Panc1 (cell line): Measurements from ENCODE around the gene DCANP1. TPM values are rescaled to one million over a fixed set of nuclear protein-coding genes. Genes with fewer than 3 reads are reported as not detected.

Experiments
- ATAC-seq: fragments of 200-7000 bp; cut with Tn5 transposase; 2 replicates; pipeline ENCODE4 v1.9.1; 2020; ENCODE audit warnings: mild to moderate bottlenecking, moderate library complexity
- BruUV-seq: library from RNA; stranded (reverse); fragments of 400-500 nt; replicated peaks from 2 replicates; lab custom pipeline; 2021; lab: Mats Ljungman, UMichigan
- CTCF ChIA-PET: fragments of 300-600 bp; sonication (Branson Sonifier 250); formaldehyde crosslinking; loops from one replicate; lab custom pipeline; 2022; ENCODE audit warnings: antibody characterized with exemption; lab: Charles Lee
- POLR2A ChIA-PET: fragments of 300-600 bp; sonication (Branson Sonifier 250); formaldehyde crosslinking; loops from one replicate; lab custom pipeline; 2022; ENCODE audit warnings: antibody characterized with exemption; lab: Charles Lee
- DNase-seq: peaks from one replicate; pipeline ENCODE4 v3.0.0-alpha.2; 2010; ENCODE audit warnings: low read depth, low spot score
- H3K27ac ChIP-seq: 2 replicates; pipeline ENCODE4 v1.5.1; 2011; ENCODE audit warnings: mild to moderate bottlenecking, low read length, inconsistent platforms
- H3K27me3 ChIP-seq: fragments of 200-500 bp; sonication (Bioruptor generic); 2 replicates; pipeline ENCODE4 v1.6.0; 2014; ENCODE audit warnings: low read length, inconsistent platforms; ENCODE audit not compliant: control insufficient read depth, insufficient read depth
- H3K36me3 ChIP-seq: fragments of 200-500 bp; sonication (Bioruptor generic); 2 replicates; pipeline ENCODE4 v1.5.1; 2014; ENCODE audit warnings: inconsistent platforms, mild to moderate bottlenecking, low read length, moderate library complexity; ENCODE audit not compliant: control insufficient read depth, insufficient read depth
- H3K4me1 ChIP-seq: 2 replicates; pipeline ENCODE4 v1.5.1; 2011; ENCODE audit warnings: inconsistent platforms, mild to moderate bottlenecking, low read length, moderate library complexity; ENCODE audit not compliant: control insufficient read depth, insufficient read depth
- H3K4me3 ChIP-seq, 2 experiments: 2 replicates each; pipeline ENCODE4 v1.5.1; 2011 to 2012; ENCODE audit warnings: low read depth in 2 of 2, low read length in 2 of 2, mild to moderate bottlenecking in 2 of 2, inconsistent platforms in 1 of 2, moderate library complexity in 1 of 2
- H3K9me3 ChIP-seq: fragments of 200-500 bp; sonication (Bioruptor generic); 2 replicates; pipeline ENCODE4 v1.5.1; 2014; ENCODE audit warnings: low read depth, mild to moderate bottlenecking, inconsistent platforms, low read length, moderate library complexity; ENCODE audit not compliant: control insufficient read depth, insufficient read depth
- CTCF ChIP-seq: fragments of 450-650 bp; IDR thresholded peaks from 2 replicates; pipeline ENCODE4 v1.5.1; 2017; ENCODE audit warnings: mild to moderate bottlenecking
- POLR2AphosphoS5 ChIP-seq: IDR thresholded peaks from 2 replicates; pipeline ENCODE4 v1.6.1; 2012; ENCODE audit warnings: mild to moderate bottlenecking, low read depth, low read length, moderate library complexity
- REST ChIP-seq, 2 experiments: IDR thresholded peaks; 2 replicates each; pipeline ENCODE4 v1.6.1; 2011 to 2012; ENCODE audit warnings: low read depth in 2 of 2, control low read depth in 1 of 2, low read length in 1 of 2, mild to moderate bottlenecking in 1 of 2, moderate library complexity in 1 of 2; ENCODE audit not compliant: insufficient read depth in 1 of 2
- SIN3A ChIP-seq: IDR thresholded peaks from 2 replicates; pipeline ENCODE4 v1.6.1; 2012; ENCODE audit warnings: low read depth, mild to moderate bottlenecking, low read length, moderate library complexity, borderline replicate concordance; ENCODE audit not compliant: insufficient read depth
- TCF7L2 ChIP-seq: IDR thresholded peaks from 2 replicates; pipeline ENCODE4 v1.6.1; 2011; ENCODE audit warnings: mild to moderate bottlenecking, low read depth, low read length, inconsistent platforms
- in situ Hi-C: cut with HindIII; loops from 2 replicates; pipeline ENCODE4 v1.10.0; 2016; ENCODE audit warnings: low sequenced_read_pairs, low pct_unique_long_range_greater_than_20kb
- intact Hi-C: fragments of 100-400 bp; cut with micrococcal nuclease; formaldehyde crosslinking; loops from one replicate; pipeline ENCODE4 v1.10.0; 2022; ENCODE audit not compliant: unreplicated experiment
- total RNA-seq: library from RNA; stranded (reverse); gene quantifications from one replicate; pipeline ENCODE4 v1.2.1, GENCODE V29; 2021; ENCODE audit not compliant: unreplicated experiment

Gene DCANP1
- total RNA-seq, 1 experiment from 2014 or later = not detected

- TF ChIP-seq SIN3A = no peak
Measured at GRCh38 chr5:135450952-135451351, 3.8 kb upstream of the DCANP1 start (continued).

GRCh38 chr5:135450336-135450735 is 3.2 kb upstream of the DCANP1 start:
- Histone ChIP-seq H3K9me3 (no peaks in the 10 kb centered on the region), H3K4me3 (no peak overlapping the region), H3K4me1 (no peaks in the 10 kb centered on the region), H3K27me3 (peaks cover 11% of the 10 kb centered on the region; the same call in 1 of the 2 replicates), H3K36me3 (no peaks in the 10 kb centered on the region), H3K27ac (no peak overlapping the region)
- ChIA-PET CTCF (interaction anchor here (0.9 kb wide), 1 partner anchor 85 kb away, joined by 3 read pairs; the partner anchor contains the start of gene NEUROG1), POLR2A (no interaction called here)
- no peak for ATAC-seq
- no peak for TF ChIP-seq POLR2AphosphoS5
- TF ChIP-seq SIN3A = no peak
- no peak for TF ChIP-seq TCF7L2
- no peak for TF ChIP-seq REST (IDR thresholded peaks at IDR 0.05; ENCODE audit: insufficient read depth in 1 of 2, low read depth in 2 of 2, low read length in 1 of 2)
- TF ChIP-seq CTCF = no peak
- intact Hi-C loops (no loop called here), in situ Hi-C loops (loop anchor here (25.0 kb wide), 1 partner anchor 387 kb away; the partner anchor contains the start of gene SLC25A48)
- BruUV-seq = no TSS peak
- DNase-seq = no peak

- H3K4me3 ChIP-seq = no peak overlapping the region
- H3K27me3 ChIP-seq = peaks cover 11% of the 10 kb centered on the region; the same call in 1 of the 2 replicates
- BruUV-seq = no TSS peak
- no peaks in the 10 kb centered on the region for H3K36me3 ChIP-seq
- H3K9me3 ChIP-seq = no peaks in the 10 kb centered on the region
- intact Hi-C loops (no loop called here), in situ Hi-C loops (loop anchor here (25.0 kb wide), 1 partner anchor 388 kb away; the partner anchor contains the start of gene SLC25A48)
- H3K27ac ChIP-seq = no peak overlapping the region
- ChIA-PET CTCF (no interaction called here), POLR2A (no interaction called here)
- no peaks in the 10 kb centered on the region for H3K4me1 ChIP-seq
- TF ChIP-seq CTCF (no peak), TCF7L2 (no peak), SIN3A (no peak), POLR2AphosphoS5 (no peak), REST (IDR thresholded peaks at IDR 0.05; ENCODE audit: insufficient read depth in 1 of 2, low read depth in 2 of 2, low read length in 1 of 2) (no peak)
- ATAC-seq (no peak), DNase-seq (no peak)
Measured at GRCh38 chr5:135449644-135450043, 2.5 kb upstream of the DCANP1 start.
